DOHH2 (cell line): ENCODE data around the gene PYCARD.

ENCODE experiments used
- EZH2phosphoT487 ChIP-seq: fragments of 200-600 bp; sonication (generic); IDR thresholded peaks from 2 replicates; pipeline ENCODE4 v1.6.1; 2017; ENCODE audit warnings: borderline replicate concordance, mild to moderate bottlenecking, antibody characterized with exemption, low read length, moderate library complexity, mixed read lengths
- TF ChIP-seq, protein P1 (sequence below): fragments of 200-600 bp; sonication (generic); IDR thresholded peaks from one replicate; pipeline ENCODE4 v1.5.1; 2014; ENCODE audit warnings: antibody characterized with exemption, mild to moderate bottlenecking, low read depth, low read length; ENCODE audit not compliant: poor library complexity, severe bottlenecking

DNA sequence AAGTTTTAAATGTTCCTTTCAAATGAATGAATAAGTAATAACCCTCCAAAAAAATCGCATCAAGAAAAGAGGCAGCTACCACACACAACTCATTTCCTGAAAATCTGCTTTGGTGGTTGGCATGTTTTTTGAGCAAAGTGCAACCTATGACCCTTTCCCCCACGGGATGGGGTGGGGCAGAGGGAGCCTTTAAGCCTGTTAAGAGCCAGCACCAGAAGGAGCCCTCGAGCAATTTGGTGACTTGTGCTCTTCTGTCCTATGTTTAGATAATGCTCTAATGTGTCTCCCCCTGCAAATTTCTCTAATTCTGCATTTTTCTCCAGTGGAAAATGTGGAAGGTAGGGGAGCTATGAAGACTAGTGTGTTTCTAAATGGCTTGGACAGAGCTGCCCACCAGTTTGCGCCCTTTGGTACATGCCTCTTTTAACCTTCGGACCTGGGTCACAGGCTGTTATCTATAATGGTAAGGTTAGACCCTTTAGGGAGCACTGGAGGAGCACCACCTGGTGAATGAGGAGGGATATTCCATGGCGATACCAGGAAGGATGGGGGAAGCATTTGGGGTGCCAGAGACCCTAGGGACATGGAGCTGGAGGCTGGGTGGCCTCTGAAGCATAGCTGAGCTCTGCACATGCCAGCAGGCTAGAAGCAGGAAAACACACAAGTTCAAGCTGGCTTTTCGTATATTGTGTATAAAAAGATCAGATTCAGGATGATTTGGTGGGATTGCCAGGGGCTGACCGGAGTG, 1.6 kb downstream of the PYCARD start:
- TF ChIP-seq, protein P1, sequence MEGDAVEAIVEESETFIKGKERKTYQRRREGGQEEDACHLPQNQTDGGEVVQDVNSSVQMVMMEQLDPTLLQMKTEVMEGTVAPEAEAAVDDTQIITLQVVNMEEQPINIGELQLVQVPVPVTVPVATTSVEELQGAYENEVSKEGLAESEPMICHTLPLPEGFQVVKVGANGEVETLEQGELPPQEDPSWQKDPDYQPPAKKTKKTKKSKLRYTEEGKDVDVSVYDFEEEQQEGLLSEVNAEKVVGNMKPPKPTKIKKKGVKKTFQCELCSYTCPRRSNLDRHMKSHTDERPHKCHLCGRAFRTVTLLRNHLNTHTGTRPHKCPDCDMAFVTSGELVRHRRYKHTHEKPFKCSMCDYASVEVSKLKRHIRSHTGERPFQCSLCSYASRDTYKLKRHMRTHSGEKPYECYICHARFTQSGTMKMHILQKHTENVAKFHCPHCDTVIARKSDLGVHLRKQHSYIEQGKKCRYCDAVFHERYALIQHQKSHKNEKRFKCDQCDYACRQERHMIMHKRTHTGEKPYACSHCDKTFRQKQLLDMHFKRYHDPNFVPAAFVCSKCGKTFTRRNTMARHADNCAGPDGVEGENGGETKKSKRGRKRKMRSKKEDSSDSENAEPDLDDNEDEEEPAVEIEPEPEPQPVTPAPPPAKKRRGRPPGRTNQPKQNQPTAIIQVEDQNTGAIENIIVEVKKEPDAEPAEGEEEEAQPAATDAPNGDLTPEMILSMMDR: no peak
- no peak for TF ChIP-seq EZH2phosphoT487
